Glutamatergic neuron (in vitro differentiated cells): ENCODE measurements around the gene NARF. TPM values are rescaled to one million over a fixed set of nuclear protein-coding genes. Genes with fewer than 3 reads are reported as not detected.
"Not testable (repeated sequence)": the region's sequence is repeated elsewhere in the genome, so short reads cannot be mapped to it uniquely, and the experiment has no call there.

Experiments
- DNase-seq: peaks from one replicate; pipeline ENCODE4 v3.0.0; 2022
- H3K27ac Mint-ChIP-seq: one replicate; pipeline ENCODE4 v1.8.0; 2020; ENCODE audit warnings: mild to moderate bottlenecking, mixed read lengths, inconsistent platforms; ENCODE audit not compliant: unreplicated experiment
- H3K27me3 Mint-ChIP-seq: one replicate; pipeline ENCODE4 v1.8.0; 2020; ENCODE audit warnings: mild to moderate bottlenecking, moderate library complexity, mixed read lengths, inconsistent platforms; ENCODE audit not compliant: unreplicated experiment
- H3K36me3 Mint-ChIP-seq: one replicate; pipeline ENCODE4 v1.8.0; 2020; ENCODE audit warnings: mild to moderate bottlenecking, mixed read lengths, inconsistent platforms; ENCODE audit not compliant: unreplicated experiment
- H3K4me1 Mint-ChIP-seq: one replicate; pipeline ENCODE4 v1.8.0; 2020; ENCODE audit warnings: mild to moderate bottlenecking, low read depth, mixed read lengths, inconsistent platforms; ENCODE audit not compliant: unreplicated experiment
- H3K4me3 Mint-ChIP-seq: one replicate; pipeline ENCODE4 v1.8.0; 2020; ENCODE audit warnings: mild to moderate bottlenecking, mixed read lengths, inconsistent platforms; ENCODE audit not compliant: unreplicated experiment
- H3K9me3 Mint-ChIP-seq: one replicate; pipeline ENCODE4 v1.8.0; 2020; ENCODE audit warnings: mild to moderate bottlenecking, moderate library complexity, mixed read lengths, inconsistent platforms; ENCODE audit not compliant: unreplicated experiment
- CTCF ChIP-seq: fragments of 200-600 bp; sonication (generic); IDR thresholded peaks from one replicate; pipeline ENCODE4 v1.5.0; 2021; ENCODE audit not compliant: partially characterized antibody, unreplicated experiment
- total RNA-seq: library from RNA; stranded (reverse); fragmentation: NEBNext Ultra II Directional; extraction: Animal tissue kit (Norgen Biotek cat#: 25700); gene quantifications from one replicate; pipeline ENCODE4 v1.2.1, GENCODE V29; 2021; ENCODE audit not compliant: unreplicated experiment

Gene NARF
- total RNA-seq, 1 donor from 2014 or later: 177 TPM

- no peaks in the 10 kb centered on the region for H3K36me3 Mint-ChIP-seq
- peaks cover 6% of the 10 kb centered on the region for H3K4me1 Mint-ChIP-seq
- peak overlapping the region; percentile 83 for H3K4me3 Mint-ChIP-seq
- no peak for TF ChIP-seq CTCF
- H3K27ac Mint-ChIP-seq: peak overlapping the region; percentile 45
- no peak for DNase-seq
- peaks cover 5% of the 10 kb centered on the region for H3K9me3 Mint-ChIP-seq
- peaks cover 9% of the 10 kb centered on the region for H3K27me3 Mint-ChIP-seq
These were observed 8.6 kb upstream of the NARF start for GRCh38 chr17:82449883-82450356.

GRCh38 chr17:82450357-82451106 lies 8.0 kb upstream of the NARF start, which contains the start of gene CYBC1:
CYBC1 (minus strand) TSS chr17:82450752; CDS start chr17:82449254, 1,498 bp downstream.
- no peak for TF ChIP-seq CTCF
- H3K4me3 Mint-ChIP-seq: peak within 1 kb of the TSS; percentile 90
- peaks cover 9% of the 10 kb centered on the region for H3K27me3 Mint-ChIP-seq
- H3K9me3 Mint-ChIP-seq: peaks cover 5% of the 10 kb centered on the region
- no peaks in the 10 kb centered on the region for H3K36me3 Mint-ChIP-seq
- peaks cover 6% of the 10 kb centered on the region for H3K4me1 Mint-ChIP-seq
- peak; percentile 94 for DNase-seq
- H3K27ac Mint-ChIP-seq: peak within 1 kb of the TSS; percentile 59

GRCh38 chr17:82452162-82452561 lies 6.4 kb upstream of the NARF start:
- peaks cover 6% of the 10 kb centered on the region for H3K4me1 Mint-ChIP-seq
- no peak overlapping the region for H3K27ac Mint-ChIP-seq

GRCh38 chr17:82453151-82453550 lies 5.4 kb upstream of the NARF start:
- H3K36me3 Mint-ChIP-seq, H3K27ac Mint-ChIP-seq: not testable (repeated sequence)
- peaks cover 12% of the 10 kb centered on the region for H3K9me3 Mint-ChIP-seq

More at GRCh38 chr17:82452162-82452561, 6.4 kb upstream of the NARF start:
- Mint-ChIP-seq H3K4me3 (no peak overlapping the region), H3K27me3 (peaks cover 8% of the 10 kb centered on the region), H3K36me3 (no peaks in the 10 kb centered on the region), H3K9me3 (peaks cover 6% of the 10 kb centered on the region)
- TF ChIP-seq CTCF: no peak
- DNase-seq: no peak

GRCh38 chr17:82453706-82454105 lies 4.8 kb upstream of the NARF start:
- not testable (repeated sequence) for DNase-seq, H3K36me3 Mint-ChIP-seq, H3K4me3 Mint-ChIP-seq, H3K27me3 Mint-ChIP-seq, H3K27ac Mint-ChIP-seq
- H3K9me3 Mint-ChIP-seq: peaks cover 12% of the 10 kb centered on the region
- H3K4me1 Mint-ChIP-seq: peaks cover 12% of the 10 kb centered on the region

More at GRCh38 chr17:82453151-82453550, 5.4 kb upstream of the NARF start:
- not testable (repeated sequence) for DNase-seq, H3K4me3 Mint-ChIP-seq, H3K27me3 Mint-ChIP-seq
- peaks cover 12% of the 10 kb centered on the region for H3K4me1 Mint-ChIP-seq
